Immature natural killer cell (primary cell): Measurements from ENCODE around the gene MRAS. TPM values are rescaled to one million over a fixed set of nuclear protein-coding genes. Genes with fewer than 3 reads are reported as not detected.
"Not testable (repeated sequence)": the region's sequence is repeated elsewhere in the genome, so short reads cannot be mapped to it uniquely, and the experiment has no call there.

Experiments used
- DNase-seq, 3 donors: peaks; one replicate each; pipeline ENCODE4 v3.0.0; 2022; ENCODE audit warnings: mixed read lengths in 1 of 3
- H3K27ac Mint-ChIP-seq, 6 donors: one replicate each; pipeline ENCODE4 v1.8.0; 2020; ENCODE audit warnings: mixed read lengths in 6 of 6, mild to moderate bottlenecking in 5 of 6, inconsistent platforms in 4 of 6, moderate library complexity in 3 of 6
- H3K27me3 Mint-ChIP-seq, 3 donors: one replicate each; pipeline ENCODE4 v1.8.0; 2020 to 2021; ENCODE audit warnings: low read depth in 3 of 3, mild to moderate bottlenecking in 3 of 3, mixed read lengths in 3 of 3, moderate library complexity in 3 of 3, inconsistent platforms in 1 of 3
- H3K36me3 Mint-ChIP-seq, 3 donors: one replicate each; pipeline ENCODE4 v1.8.0; 2020; ENCODE audit warnings: mixed read lengths in 3 of 3, inconsistent platforms in 2 of 3, mild to moderate bottlenecking in 2 of 3
- H3K4me1 Mint-ChIP-seq, 2 donors: one replicate each; pipeline ENCODE4 v1.8.0; 2020; ENCODE audit warnings: inconsistent platforms in 2 of 2, mild to moderate bottlenecking in 2 of 2, mixed read lengths in 2 of 2, moderate library complexity in 1 of 2
- H3K4me3 Mint-ChIP-seq, 5 donors: one replicate each; pipeline ENCODE4 v1.8.0; 2020; ENCODE audit warnings: mild to moderate bottlenecking in 5 of 5, mixed read lengths in 5 of 5, inconsistent platforms in 3 of 5, moderate library complexity in 3 of 5
- H3K9me3 Mint-ChIP-seq, 6 donors: one replicate each; pipeline ENCODE4 v1.8.0; 2020; ENCODE audit warnings: mild to moderate bottlenecking in 6 of 6, mixed read lengths in 6 of 6, inconsistent platforms in 4 of 6, moderate library complexity in 3 of 6
- polyA plus RNA-seq, 3 donors: library from polyadenylated mRNA; unstranded; fragments of 300-500 nt; fragmentation: Illumina TruSeq; gene quantifications; one replicate each; pipeline ENCODE4 v1.2.3, GENCODE V29; 2021

The MRAS gene
- polyA plus RNA-seq, 3 donors from 2014 or later, result not detected

DNA sequence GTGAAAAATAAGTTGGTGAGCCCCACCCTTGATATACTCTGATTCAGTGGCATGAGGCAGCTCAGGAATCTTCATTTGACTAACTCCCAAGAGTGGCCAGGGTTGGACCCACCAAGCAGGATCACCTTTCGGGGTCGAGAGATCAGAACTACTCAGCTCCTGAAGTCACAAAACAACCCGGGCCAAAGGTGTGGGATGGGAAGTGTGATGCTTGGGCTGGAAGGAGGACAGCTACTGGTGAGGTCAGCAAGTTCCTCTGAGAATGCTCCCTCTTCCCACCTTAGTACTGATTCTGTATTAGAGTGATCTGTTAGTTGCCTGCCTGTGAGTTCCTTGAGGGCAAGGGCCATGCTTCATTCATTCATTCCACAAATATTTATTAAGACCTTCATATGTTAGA lies 101.1 kb downstream of the MRAS start:
- peaks cover 3 to 5% (median 4%) of the 10 kb centered on the region in 3 donors for H3K27me3 Mint-ChIP-seq
- no peaks in the 10 kb centered on the region for H3K36me3 Mint-ChIP-seq
- H3K4me3 Mint-ChIP-seq, result no peak overlapping the region
- DNase-seq, result no peak
- H3K9me3 Mint-ChIP-seq, result no peaks in the 10 kb centered on the region
- no peaks in the 10 kb centered on the region for H3K4me1 Mint-ChIP-seq
- H3K27ac Mint-ChIP-seq, result no peak overlapping the region

DNA sequence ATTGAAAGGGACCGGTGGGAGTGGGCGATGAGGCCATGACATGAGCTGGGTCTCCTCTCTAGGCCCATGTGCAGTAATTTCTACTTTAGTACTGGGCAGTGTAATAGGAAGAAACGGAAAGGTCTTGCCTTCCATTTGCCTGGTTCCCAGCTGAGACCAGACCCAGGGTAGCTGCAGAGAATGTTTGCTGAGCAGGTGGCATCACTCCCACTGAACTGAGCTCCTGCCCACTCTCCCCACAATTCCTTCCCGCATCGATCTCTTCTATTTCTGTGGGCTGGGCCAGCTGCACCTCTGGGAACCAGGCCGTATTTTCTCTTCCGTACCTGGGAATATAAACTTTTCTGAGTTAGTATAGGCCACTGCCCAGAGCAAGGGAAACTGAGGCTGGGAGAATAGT lies 101.8 kb downstream of the MRAS start:
- Mint-ChIP-seq H3K36me3 (no peaks in the 10 kb centered on the region), H3K27ac (no peak overlapping the region), H3K9me3 (no peaks in the 10 kb centered on the region)

DNA sequence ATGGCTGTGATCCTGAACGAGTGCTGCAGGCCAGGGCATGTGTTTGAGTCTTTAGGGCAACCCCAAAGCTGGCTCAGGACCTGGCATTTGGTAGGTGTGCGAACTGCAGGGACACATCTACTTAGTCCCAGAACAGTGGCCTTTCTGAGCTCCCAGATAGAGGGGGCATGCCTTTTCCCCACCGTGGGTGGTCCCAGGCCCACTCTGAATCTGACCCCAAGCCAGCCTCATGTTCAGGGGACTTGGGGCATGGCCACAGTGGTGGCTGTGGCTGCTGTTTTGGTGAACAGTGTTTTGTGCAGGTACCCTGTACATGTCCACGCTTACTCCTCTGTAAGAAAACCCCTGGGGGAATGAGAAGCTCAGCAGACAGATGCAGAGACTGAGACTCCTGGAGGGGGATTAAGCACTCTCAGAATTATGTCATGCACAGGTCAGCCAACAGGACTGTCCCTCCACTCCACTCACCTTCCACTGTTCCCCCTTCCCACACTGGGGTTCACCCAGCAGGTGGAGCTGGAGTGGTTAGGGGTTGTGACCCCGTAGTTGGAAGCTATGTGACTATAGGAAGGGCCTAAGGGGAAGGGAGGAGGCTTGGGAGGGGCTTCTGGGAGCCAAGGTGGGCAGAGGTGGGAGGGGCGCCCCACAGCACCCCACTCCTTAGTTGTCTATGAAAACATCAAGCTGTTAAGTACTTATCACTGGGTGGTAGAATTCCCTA lies 102.5 kb downstream of the MRAS start:
- no peak overlapping the region for H3K27ac Mint-ChIP-seq
- H3K4me3 Mint-ChIP-seq, result no peak overlapping the region
- H3K4me1 Mint-ChIP-seq, result no peaks in the 10 kb centered on the region
- no peaks in the 10 kb centered on the region for H3K36me3 Mint-ChIP-seq
- H3K27me3 Mint-ChIP-seq, result peaks cover 3 to 8% (median 4%) of the 10 kb centered on the region in 3 donors
- H3K9me3 Mint-ChIP-seq, result no peaks in the 10 kb centered on the region
- no peak for DNase-seq

More for the DNA sequence above, 101.8 kb downstream of the MRAS start:
- Mint-ChIP-seq H3K27me3 (peaks cover 3 to 5% (median 4%) of the 10 kb centered on the region in 3 donors), H3K4me3 (no peak overlapping the region), H3K4me1 (no peaks in the 10 kb centered on the region)
- DNase-seq, result no peak

- DNase-seq, result no peak
- Mint-ChIP-seq H3K4me3 (no peak overlapping the region), H3K27ac (no peak overlapping the region), H3K36me3 (no peaks in the 10 kb centered on the region), H3K27me3 (peaks cover 3 to 8% (median 4%) of the 10 kb centered on the region in 3 donors), H3K9me3 (no peaks in the 10 kb centered on the region), H3K4me1 (no peaks in the 10 kb centered on the region)
Observed at GRCh38 chr3:138451595-138452162, 103.3 kb downstream of the MRAS start.

DNA sequence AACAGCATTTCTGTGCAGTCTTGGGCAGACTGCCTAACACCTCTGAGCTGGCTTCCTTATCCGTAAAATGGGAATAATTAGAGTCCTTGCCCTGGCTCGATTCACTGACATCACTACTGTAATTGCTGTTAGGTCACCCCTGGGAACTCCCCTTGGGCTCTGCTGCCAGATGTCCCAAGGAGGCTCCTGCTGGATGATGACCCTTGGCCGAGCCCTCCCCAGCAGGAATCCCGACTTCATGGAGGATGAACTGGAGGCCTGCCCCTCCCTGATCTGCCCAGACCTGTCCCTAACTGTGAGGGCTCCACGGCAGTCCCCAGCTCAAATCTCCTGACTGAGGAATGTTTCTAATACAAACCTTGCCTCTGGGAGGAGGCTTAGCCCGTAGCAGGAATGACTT lies 104.1 kb downstream of the MRAS start:
- no peak overlapping the region for H3K27ac Mint-ChIP-seq
- no peak overlapping the region for H3K4me3 Mint-ChIP-seq
- no peaks in the 10 kb centered on the region for H3K4me1 Mint-ChIP-seq
- H3K27me3 Mint-ChIP-seq, result peaks cover 3 to 8% (median 4%) of the 10 kb centered on the region in 3 donors
- no peaks in the 10 kb centered on the region for H3K9me3 Mint-ChIP-seq
- DNase-seq, result no peak
- H3K36me3 Mint-ChIP-seq, result no peaks in the 10 kb centered on the region

GRCh38 chr3:138453940-138454339 lies 105.6 kb downstream of the MRAS start:
- not testable (repeated sequence) for DNase-seq, H3K27me3 Mint-ChIP-seq, H3K9me3 Mint-ChIP-seq, H3K36me3 Mint-ChIP-seq, H3K4me3 Mint-ChIP-seq, H3K4me1 Mint-ChIP-seq, H3K27ac Mint-ChIP-seq

Other genes starting within 250 kb of the MRAS start
- not detected for gene DZIP1L, start 233.0 kb upstream of the MRAS start, polyA plus RNA-seq
- gene A4GNT, start 216.2 kb upstream of the MRAS start, polyA plus RNA-seq, result not detected
- gene DBR1, start 173.7 kb upstream of the MRAS start, polyA plus RNA-seq, result 10 to 100 TPM in 2 of 3 donors, 1 to 10 TPM in 1; 7.3 to 14.0 (median 11.5) TPM
- gene ARMC8, start 161.3 kb upstream of the MRAS start, polyA plus RNA-seq, result 10 to 100 TPM; 33.5 to 61.1 (median 34.1) TPM
- under 1 TPM in 1 of 3 donors, not detected in 2; 0.50 TPM for gene NME9, start 18.7 kb upstream of the MRAS start, polyA plus RNA-seq
- not detected for gene ESYT3, start 86.0 kb downstream of the MRAS start, polyA plus RNA-seq
- gene CEP70, start 245.7 kb downstream of the MRAS start, polyA plus RNA-seq, result 1 to 10 TPM; 2.5 to 8.6 (median 7.5) TPM